DMS53 treated with DMSO at 0.1 percent for 48 hours (cell line): ENCODE measurements around the gene TIMP3.

Experiments used
- DNase-seq: peaks from one replicate; lab custom pipeline; 2025; ENCODE audit not compliant: unreplicated experiment; lab: John Stamatoyannopoulos, UW

TIMP3 gene

GRCh38 chr22:32805361-32805881, 3.9 kb downstream of the TIMP3 start:
- no peak for DNase-seq

GRCh38 chr22:32806296-32806695, 4.8 kb downstream of the TIMP3 start:
- DNase-seq: no peak

GRCh38 chr22:32808038-32808445, 6.5 kb downstream of the TIMP3 start:
- no peak for DNase-seq

GRCh38 chr22:32809786-32810554, 8.5 kb downstream of the TIMP3 start:
- no peak for DNase-seq

- no peak for DNase-seq
Observed at GRCh38 chr22:32810555-32811133, 9.1 kb downstream of the TIMP3 start.

DNA sequence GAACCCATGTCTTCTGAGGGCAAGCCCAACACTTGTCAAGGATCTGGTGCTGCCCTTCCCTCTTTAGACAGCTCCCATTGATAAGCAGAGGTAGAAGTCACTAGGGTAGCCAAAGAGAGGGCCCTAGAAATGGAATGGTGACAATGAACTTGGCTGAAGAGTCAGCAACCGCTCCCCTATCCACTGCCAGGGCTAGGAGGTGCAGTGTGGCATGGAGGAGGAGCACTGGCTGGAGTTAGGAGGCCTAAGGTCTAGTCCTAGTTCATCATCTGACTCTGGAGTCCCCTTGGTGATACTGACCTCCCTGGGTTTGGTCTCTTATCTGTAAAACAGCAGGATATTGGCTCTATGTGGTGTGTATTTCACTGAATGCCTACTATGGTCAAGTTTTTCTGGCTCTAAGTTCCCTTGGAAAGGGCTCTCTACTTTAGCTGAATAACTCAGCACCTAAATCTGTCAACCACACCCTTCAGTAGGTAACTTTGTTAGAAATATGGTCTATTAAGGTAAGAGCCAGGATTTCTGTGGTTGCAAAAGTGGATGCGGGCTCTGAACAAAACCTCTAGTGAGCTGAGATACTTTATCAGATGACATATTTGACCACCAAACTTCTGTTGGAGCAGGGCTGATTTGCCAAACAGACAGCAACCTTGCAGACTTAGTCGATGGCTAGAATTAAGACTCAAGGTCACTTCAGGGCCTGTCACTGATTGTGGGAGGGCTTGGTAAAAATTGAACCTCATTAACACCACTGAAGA, 10.5 kb downstream of the TIMP3 start:
- no peak for DNase-seq

DNA sequence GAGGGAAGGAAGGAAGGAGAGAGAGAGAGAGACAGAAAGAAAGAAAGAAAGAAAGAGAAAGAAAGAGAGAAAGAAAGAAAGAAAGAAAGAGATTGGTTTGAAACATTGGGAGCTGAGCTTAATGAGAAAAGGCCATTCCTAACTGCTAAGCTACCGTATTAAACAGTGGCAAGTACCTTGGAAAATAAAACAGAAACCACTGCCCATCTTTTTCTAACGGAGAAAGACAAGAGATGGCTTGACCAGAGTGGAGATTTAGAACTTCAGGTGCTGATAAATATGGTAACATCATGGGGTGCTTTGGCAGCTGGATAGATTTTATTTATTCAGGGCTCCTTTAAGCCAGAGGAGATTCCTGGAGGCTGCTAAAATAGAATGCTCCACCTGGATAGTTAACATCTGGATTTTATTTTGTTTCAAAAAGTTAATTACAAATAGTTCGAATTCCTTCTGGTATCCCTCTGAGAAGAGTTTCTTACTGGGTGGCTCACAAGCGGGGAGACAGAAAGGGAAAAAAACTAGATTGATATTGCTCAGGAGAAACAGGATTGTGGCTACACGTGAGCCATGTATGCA, 12.9 kb downstream of the TIMP3 start:
- no peak for DNase-seq

- DNase-seq: no peak
Observed at GRCh38 chr22:32815059-32815458, 13.6 kb downstream of the TIMP3 start.

DNA sequence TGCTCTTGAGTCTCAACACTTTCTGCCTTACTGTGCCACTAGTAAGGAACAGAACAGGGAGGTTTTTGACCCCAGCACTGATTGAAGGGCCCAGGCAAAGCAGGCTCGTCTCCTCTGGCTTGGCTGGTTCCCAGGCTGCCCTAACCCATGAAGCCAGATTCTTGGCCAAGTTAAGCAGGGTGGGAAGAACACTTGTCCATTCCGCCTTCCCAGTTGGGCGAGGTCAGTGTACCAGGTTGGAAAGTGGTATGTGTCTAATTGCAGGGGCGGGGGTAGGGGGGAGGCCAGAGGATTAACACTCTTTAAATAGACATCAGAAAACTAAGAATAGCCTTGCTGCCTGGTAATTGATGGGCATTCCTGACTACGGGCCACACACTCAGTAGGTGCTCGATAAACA, 14.4 kb downstream of the TIMP3 start:
- DNase-seq: no peak

- DNase-seq: no peak
Observed at GRCh38 chr22:32817137-32817730, 15.7 kb downstream of the TIMP3 start.

DNA sequence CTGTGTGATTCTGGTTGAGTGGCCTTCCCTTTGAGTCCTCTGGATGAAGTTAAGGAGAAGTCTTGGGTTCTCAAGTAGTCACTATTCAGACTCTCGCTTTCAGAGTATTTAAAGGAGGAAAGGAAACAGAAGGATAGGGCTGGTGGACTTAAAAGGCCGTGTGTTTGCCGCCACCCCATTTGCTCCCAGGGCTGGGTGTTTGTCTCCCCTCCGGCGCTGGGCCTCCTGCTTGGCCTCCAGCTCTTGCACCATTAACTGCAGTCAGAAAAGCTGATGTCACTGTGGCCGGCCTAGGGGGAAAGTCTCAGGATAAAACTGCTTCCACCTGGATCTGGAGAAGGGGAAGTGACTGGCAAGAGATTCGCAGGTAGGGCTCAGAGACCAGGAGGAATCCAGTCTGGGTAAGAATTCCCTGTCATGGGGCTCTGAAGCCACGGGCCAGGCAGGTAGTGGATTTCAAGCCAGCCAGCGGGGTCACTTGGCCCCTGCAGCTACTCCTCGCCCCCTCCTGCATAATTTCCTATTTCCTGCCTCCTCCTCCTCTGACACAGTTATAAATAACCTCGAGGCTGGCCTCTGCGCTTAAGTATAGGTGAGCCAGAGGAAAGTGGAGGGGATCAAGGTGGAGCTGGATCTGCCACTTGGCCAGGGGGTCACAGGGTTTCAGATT, 17.1 kb downstream of the TIMP3 start:
- no peak for DNase-seq

- no peak for DNase-seq
Observed at GRCh38 chr22:32819120-32819519, 17.6 kb downstream of the TIMP3 start.

DNA sequence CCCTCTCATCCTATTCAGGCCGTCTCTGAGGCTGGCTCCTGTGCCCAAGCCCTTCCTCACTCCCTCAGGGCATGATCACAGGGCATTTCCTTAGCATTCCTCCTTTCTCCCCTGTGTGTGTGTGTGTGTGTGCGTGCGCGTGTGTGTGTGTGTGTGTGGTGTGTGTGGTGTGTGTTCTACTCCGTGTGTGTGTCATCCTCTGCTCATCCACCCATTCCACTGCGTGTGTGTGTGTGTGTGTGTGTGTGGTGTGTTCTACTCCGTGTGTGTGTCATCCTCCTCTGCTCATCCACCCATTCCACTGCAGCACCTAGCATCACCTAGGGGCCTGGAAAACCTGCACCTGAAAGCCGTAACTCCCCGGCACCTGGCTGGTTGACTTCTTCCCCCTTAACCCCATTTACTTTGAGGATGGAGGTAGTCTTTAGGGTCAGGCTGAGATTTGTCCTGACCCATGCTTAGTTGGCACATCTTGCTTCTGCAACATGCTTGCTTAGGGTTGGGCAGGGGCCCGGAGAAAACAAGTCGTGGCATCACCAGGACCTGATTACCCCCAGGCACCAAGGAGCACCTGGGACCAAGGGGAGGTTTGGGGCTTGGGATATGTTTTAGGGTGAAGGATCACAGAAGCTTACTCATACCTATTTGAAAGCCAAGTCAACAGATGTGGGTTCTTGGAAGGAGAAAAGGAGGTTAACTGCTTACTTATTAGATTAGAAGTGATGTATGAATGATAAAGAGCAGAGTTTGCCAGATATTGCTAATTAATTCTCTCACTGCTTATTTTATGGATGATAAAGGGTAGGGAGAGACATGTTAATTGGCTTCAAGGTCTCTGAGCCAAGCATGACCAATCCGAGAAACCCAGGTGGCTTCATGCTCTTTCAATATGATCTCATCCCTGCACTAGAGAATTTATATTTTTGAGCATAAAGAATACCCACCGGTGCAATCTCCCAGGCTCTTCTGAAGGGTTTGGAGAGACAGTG, 18.9 kb downstream of the TIMP3 start:
- DNase-seq: no peak

- DNase-seq: no peak
Observed at GRCh38 chr22:32822179-32822877, 20.8 kb downstream of the TIMP3 start.

GRCh38 chr22:32823024-32823730, 21.7 kb downstream of the TIMP3 start:
- DNase-seq: no peak

GRCh38 chr22:32824531-32825312, 23.2 kb downstream of the TIMP3 start:
- no peak for DNase-seq

DNA sequence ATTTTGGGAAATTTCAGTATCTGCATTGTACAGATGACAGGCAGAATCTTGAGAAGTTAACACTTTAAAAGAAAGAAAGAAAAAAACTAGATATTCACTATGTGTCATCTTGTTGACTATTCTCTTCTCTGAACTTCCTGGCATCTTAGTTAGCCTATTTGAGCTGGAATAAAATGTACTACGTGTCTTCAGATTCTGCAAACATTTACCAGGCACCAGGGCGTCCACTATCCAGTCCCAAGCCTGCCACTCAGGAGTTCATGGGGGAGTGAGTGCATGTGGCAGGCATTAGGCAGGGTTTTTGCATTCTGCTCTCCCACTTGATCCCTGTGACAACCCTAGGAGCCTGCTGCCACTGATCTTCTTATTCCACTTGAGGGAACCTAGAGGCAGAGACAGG, 25.0 kb downstream of the TIMP3 start:
- no peak for DNase-seq
